Tibial artery (tissue), 4 donors: ENCODE data around the gene ZNF469.
A peak's percentile ranks its signal among the peaks of the same experiment; 100 is the strongest.

ENCODE experiments used
- DNase-seq, 2 donors: peaks; one replicate each; pipeline ENCODE4 v3.0.0-alpha.2; 2019
- H3K27ac ChIP-seq, 2 donors: fragments of 200-600 bp; sonication (generic) in 1 of 2; 1 replicate in 1 of 2; 2 replicates in 1 of 2; pipeline ENCODE4 v1.5.1; 2018 to 2019; ENCODE audit warnings: mild to moderate bottlenecking in 1 of 2
- H3K27me3 ChIP-seq, 2 donors: fragments of 200-600 bp; sonication (generic) in 1 of 2; one replicate each; pipeline versions ENCODE4 v1.5.1 to v1.6.0; 2016 to 2019
- H3K36me3 ChIP-seq, 3 donors: fragments of 200-600 bp; sonication (generic) in 2 of 3; one replicate each; pipeline ENCODE4 v1.5.1; 2016 to 2019; ENCODE audit warnings: mild to moderate bottlenecking in 2 of 3
- H3K4me1 ChIP-seq, 4 donors: fragments of 200-600 bp; sonication (generic) in 2 of 4; 1 replicate in 3 of 4; 2 replicates in 1 of 4; pipeline ENCODE4 v1.5.1; 2016 to 2019
- H3K4me3 ChIP-seq, 2 donors: fragments of 200-600 bp; sonication (generic) in 1 of 2; 1 replicate in 1 of 2; 2 replicates in 1 of 2; pipeline ENCODE4 v1.5.1; 2018 to 2019; ENCODE audit warnings: mild to moderate bottlenecking in 2 of 2
- H3K9me3 ChIP-seq, 3 donors: fragments of 200-600 bp; sonication (generic) in 1 of 3; one replicate each; pipeline ENCODE4 v1.5.1; 2016 to 2019
- CTCF ChIP-seq, 2 experiments: fragments of 200-600 bp in 1 of 2; fragments of 450-650 bp in 1 of 2; IDR thresholded peaks; one replicate each; pipeline ENCODE4 v1.5.1; 2017 to 2019; ENCODE audit warnings: antibody characterized with exemption in 2 of 2, mild to moderate bottlenecking in 1 of 2, moderate library complexity in 1 of 2
- intact Hi-C: fragments of 100-400 bp; cut with DNase I; formaldehyde crosslinking; loops from one replicate; pipeline ENCODE4 v1.15.0; 2023; ENCODE audit warnings: low total_unique reads

The ZNF469 gene

GRCh38 chr16:88401604-88402246 is 19.0 kb downstream of the ZNF469 start:
- H3K27me3 ChIP-seq: no peaks in the 10 kb centered on the region

GRCh38 chr16:88402551-88403240 is 19.9 kb downstream of the ZNF469 start:
- Histone ChIP-seq H3K4me3 (no peak overlapping the region), H3K36me3 (no peaks in the 10 kb centered on the region), H3K9me3 (no peaks in the 10 kb centered on the region), H3K4me1 (peaks cover 0 to 17% (median 13%) of the 10 kb centered on the region in 4 donors), H3K27me3 (no peaks in the 10 kb centered on the region), H3K27ac (no peak overlapping the region)
- no peak for DNase-seq
- intact Hi-C loops: no loop called here
- no peak for TF ChIP-seq CTCF (IDR thresholded peaks at IDR 0.05)

More at GRCh38 chr16:88401604-88402246, 19.0 kb downstream of the ZNF469 start:
- TF ChIP-seq CTCF (IDR thresholded peaks at IDR 0.05): no peak
- H3K4me1 ChIP-seq: peaks cover 0 to 17% (median 13%) of the 10 kb centered on the region in 4 donors
- no peak overlapping the region for H3K27ac ChIP-seq
- H3K4me3 ChIP-seq: no peak overlapping the region
- no peaks in the 10 kb centered on the region for H3K9me3 ChIP-seq
- no peaks in the 10 kb centered on the region for H3K36me3 ChIP-seq
- intact Hi-C loops: no loop called here
- DNase-seq: no peak

GRCh38 chr16:88403794-88404581 is 21.2 kb downstream of the ZNF469 start:
- H3K9me3 ChIP-seq: no peaks in the 10 kb centered on the region
- H3K27me3 ChIP-seq: no peaks in the 10 kb centered on the region
- H3K4me3 ChIP-seq: no peak overlapping the region
- H3K4me1 ChIP-seq: peaks cover 0 to 17% (median 13%) of the 10 kb centered on the region in 4 donors
- no peak for DNase-seq
- intact Hi-C loops: no loop called here
- no peak for TF ChIP-seq CTCF (IDR thresholded peaks at IDR 0.05)
- H3K27ac ChIP-seq: no peak overlapping the region
- no peaks in the 10 kb centered on the region for H3K36me3 ChIP-seq

GRCh38 chr16:88404769-88405168 is 22.0 kb downstream of the ZNF469 start:
- H3K27me3 ChIP-seq: no peaks in the 10 kb centered on the region
- no peak for TF ChIP-seq CTCF (IDR thresholded peaks at IDR 0.05)
- no peaks in the 10 kb centered on the region for H3K9me3 ChIP-seq
- no peak overlapping the region for H3K4me3 ChIP-seq
- intact Hi-C loops: no loop called here
- H3K4me1 ChIP-seq: peaks cover 0 to 17% (median 13%) of the 10 kb centered on the region in 4 donors
- H3K27ac ChIP-seq: peak overlapping the region in 1 of 2 donors; percentile 17
- H3K36me3 ChIP-seq: no peaks in the 10 kb centered on the region
- DNase-seq: no peak

GRCh38 chr16:88405216-88406060 is 22.7 kb downstream of the ZNF469 start:
- intact Hi-C loops: no loop called here
- H3K27me3 ChIP-seq: no peaks in the 10 kb centered on the region
- H3K9me3 ChIP-seq: no peaks in the 10 kb centered on the region
- TF ChIP-seq CTCF (IDR thresholded peaks at IDR 0.05): no peak
- peak overlapping the region; percentile 7 to 17 for H3K27ac ChIP-seq
- peak; percentile 46 to 77 for DNase-seq
- no peaks in the 10 kb centered on the region for H3K36me3 ChIP-seq
- peaks cover 0 to 17% (median 13%) of the 10 kb centered on the region in 4 donors for H3K4me1 ChIP-seq
- peak overlapping the region; percentile 27 to 32 for H3K4me3 ChIP-seq
